Measurements from ENCODE around the gene PFN2.
"Not testable (repeated sequence)": the region's sequence is repeated elsewhere in the genome, so short reads cannot be mapped to it uniquely, and the experiment has no call there.

The PFN2 gene

GRCh38 chr3:149967086-149967685 lies 3.5 kb downstream of the PFN2 start:
- peak; percentile 21 for DNase-seq

DNA sequence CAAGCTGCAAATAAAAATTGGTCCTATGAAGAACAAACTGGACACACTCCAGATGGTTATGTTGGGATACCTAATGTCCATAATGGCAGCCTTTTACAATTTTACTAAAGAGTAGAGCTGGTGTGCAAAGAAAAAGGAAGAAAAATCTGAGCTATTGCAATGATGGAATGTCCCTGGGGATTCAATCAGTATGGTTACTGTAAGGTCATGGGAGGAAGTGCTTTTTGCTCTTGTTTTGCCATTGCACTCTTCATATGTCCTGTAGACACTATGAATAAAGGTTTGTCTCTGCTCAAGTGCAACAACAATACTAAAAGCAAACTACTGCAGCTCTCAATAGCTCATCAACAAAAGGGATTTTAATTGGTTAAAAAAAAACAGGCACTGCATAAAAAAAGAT lies 5.4 kb downstream of the PFN2 start:
- DNase-seq, result no peak

- DNase-seq, result no peak
Observed at GRCh38 chr3:149964291-149964690, 6.4 kb downstream of the PFN2 start.

DNA sequence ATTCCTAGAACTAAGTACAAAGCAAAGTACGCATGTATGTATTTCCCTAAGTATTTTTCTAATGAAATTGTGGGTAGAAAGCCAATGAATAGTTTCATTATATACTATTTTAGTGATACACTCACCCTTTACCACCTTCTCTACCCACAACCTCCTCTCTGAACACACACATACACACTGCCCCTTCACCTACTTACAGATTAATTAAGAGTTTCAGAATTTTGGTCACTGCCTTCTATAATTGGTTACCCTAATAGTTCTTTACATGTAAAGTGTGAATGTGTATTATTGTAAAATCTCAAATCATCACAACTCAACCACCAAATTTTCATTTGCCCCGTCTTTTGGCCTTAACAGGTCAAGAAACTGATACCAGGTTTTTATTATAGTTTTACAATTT lies 7.2 kb downstream of the PFN2 start:
- no peak for DNase-seq

GRCh38 chr3:149959443-149959842 lies 11.3 kb downstream of the PFN2 start:
- DNase-seq, result no peak

GRCh38 chr3:149958171-149958796 lies 12.4 kb downstream of the PFN2 start:
- no peak for DNase-seq

GRCh38 chr3:149957361-149958125 lies 13.2 kb downstream of the PFN2 start:
- no peak for DNase-seq

DNA sequence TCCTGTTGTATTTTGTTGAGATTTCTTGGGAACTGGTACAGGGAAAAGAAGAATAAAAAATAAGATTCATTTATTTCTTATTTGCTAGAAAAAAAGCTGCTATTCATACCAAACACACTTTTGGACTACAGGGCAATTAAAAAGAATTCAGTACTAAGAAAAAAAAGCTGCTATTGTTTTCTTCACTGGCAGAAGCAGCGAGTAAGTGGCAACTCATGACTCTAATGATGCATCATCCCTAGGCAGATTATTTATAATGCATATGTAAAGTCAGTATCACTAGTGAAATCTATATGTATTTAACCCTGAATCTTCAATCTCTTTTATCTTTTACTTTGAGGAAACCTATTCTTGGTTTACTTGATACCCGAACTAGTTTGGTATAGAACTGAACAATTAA lies 15.2 kb downstream of the PFN2 start:
- no peak for DNase-seq

- no peak for DNase-seq
Observed at GRCh38 chr3:149954812-149955211, 15.9 kb downstream of the PFN2 start.

DNA sequence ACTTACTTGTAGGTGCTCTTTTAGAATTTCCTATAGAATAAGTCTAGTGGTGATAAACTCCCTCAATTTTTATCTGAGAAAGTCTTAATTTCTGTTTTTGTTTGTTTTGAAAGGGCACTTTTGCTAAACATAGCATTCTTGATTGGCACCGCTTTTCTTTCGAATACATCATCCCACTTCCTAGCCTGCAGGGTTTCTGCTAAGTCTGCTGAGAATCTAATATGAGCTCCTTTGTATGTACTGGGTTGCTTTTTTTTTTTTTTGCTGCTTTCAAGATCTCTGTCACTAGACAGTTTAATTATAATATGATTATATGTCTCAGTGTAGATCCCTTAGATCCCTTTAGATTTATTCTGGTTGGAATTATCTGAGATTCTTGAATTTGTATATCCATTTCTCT lies 21.5 kb downstream of the PFN2 start:
- no peak for DNase-seq

- no peak for DNase-seq
Observed at GRCh38 chr3:149947231-149947630, 23.5 kb downstream of the PFN2 start.

- not testable (repeated sequence) for DNase-seq
Observed at GRCh38 chr3:149943966-149944365, 26.7 kb downstream of the PFN2 start.

DNA sequence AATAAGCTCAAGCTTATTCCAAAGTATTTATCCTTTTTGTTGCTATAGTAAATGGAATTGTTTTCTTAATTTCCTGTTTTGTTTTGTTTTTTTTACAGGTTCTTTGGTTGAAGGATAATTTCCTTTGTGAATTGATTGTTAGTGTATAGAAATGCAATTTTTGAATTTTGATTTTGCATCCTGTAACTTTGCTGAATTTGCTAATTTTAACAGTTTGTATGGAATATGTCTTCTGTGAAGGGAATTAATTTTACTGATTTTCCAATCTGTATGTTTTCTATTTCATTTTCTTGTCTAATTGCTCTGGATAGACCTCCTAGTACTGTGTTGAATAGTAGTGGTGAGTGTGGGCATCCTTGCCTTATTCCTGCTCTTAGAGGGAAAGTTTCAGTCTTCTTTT lies 28.3 kb downstream of the PFN2 start:
- DNase-seq, result no peak

DNA sequence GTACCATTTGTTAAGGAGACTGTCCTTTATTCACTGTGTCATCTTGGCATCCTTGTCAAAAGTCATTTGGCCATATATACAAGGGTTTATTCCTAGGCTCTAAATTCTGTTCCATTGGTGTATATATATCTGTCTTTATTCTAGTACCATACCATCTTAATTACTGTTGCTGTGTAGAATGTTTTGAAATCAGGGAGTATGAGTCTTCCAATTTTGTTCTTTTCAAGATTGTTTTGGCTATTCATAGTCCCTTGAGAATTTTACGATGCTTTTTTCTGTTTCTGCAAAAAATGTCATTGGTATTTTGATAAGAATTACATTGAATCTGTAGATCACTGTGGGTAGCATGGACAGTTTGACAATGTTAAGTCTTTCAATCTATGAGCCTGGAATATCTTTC lies 28.7 kb downstream of the PFN2 start:
- no peak for DNase-seq

GRCh38 chr3:149941186-149941585 lies 29.5 kb downstream of the PFN2 start:
- DNase-seq, result no peak

DNA sequence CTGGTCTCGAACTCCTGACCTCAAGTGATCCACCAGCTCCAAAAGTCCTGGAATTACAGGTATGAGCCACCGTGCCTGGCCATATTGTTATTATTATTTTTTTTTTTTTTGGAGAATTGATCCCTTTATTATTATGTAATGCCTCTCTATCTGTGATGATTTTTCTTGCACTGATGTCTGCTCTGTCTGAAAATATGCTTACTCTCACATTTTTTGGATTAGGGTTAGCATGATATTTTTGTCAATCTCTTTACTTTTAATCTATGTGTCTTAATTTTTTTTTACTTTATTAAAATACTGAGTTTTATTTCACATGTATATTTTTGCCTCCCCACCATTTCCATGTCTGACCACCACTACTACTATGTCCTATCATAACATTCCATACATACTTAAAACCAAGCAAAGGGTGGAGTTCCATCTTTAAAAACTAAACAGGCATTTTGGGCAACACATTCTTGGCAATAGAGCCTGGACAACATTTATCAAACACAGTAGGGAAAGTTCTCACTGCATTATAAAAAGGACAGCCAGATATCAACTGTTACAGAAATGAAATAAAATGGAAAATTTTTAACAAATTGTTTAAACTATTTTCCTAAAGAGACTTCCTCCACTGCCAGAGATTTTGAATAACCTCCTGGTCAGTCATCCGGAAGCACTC lies 32.2 kb downstream of the PFN2 start:
- DNase-seq, result not testable (repeated sequence)

DNA sequence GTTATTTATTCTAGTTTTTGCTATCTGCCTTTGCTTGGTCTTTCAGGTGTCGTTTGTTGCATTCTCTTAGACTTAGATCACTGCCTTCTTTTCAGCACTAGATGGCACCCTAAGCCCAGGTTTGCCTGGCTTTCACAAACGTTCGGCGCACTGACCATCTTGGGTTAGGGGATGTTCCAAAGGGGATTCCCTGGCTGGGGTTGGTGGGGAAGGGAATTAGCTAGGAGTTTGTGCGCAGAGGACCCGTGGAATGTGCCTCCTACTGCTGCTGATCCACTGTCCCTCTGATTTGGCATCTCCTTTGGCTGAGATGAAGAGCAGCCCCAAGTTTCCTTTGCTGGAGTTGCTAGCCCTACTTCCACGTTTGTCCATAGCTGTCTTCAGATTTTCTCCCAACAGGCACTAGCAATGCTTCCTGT lies 33.9 kb downstream of the PFN2 start:
- peak; percentile 2 for DNase-seq

- no peak for DNase-seq
Observed at GRCh38 chr3:149934524-149934923, 36.2 kb downstream of the PFN2 start.

DNA sequence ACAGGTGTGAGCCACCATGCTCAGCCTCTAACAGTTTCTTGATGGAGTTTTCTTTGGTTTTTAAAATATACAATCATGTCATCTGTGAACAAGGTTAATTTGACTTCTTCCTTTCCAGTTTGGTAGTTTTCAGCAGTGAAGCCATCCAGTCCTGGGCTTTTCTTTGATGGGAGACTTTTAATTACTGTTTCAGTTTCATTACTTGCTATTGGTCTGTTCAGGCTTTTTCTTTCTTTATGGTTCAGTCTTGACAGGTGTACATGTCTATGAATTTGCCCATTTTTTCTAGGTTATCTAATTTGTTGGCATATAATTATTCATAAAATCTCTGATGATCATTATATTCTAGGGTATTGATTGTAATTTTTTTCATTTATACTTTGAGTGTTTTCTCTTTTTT lies 36.8 kb downstream of the PFN2 start:
- DNase-seq, result no peak

GRCh38 chr3:149933008-149933407 lies 37.7 kb downstream of the PFN2 start:
- DNase-seq, result no peak

GRCh38 chr3:149920119-149920518 lies 50.6 kb downstream of the PFN2 start:
- DNase-seq, result no peak

GRCh38 chr3:149919509-149919908 lies 51.2 kb downstream of the PFN2 start:
- DNase-seq, result no peak

DNA sequence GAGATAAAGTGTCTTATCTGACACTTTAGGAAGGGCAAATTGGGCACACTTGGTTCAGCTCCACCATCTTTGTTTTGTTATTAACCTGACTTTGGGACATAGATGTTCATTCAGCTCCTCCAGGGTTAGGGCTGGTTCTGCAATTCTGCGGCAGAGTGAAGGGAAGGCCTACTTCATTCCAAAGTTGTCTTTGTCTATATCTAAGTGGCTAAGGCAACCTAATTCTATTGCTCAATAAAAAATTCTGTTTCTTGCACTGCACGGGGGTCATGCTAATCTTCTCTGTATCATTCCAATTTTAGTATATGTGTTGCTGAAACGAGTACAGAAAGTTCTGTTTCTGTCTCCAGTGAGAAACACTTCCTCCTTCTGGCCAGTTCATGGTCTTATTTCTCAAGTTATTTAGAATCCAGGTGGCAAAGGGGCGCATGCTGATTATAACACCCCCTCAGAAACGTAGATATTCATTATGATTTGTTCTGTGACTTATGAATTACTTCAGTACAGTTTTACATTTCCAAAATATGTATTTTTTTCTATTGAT lies 53.5 kb downstream of the PFN2 start:
- DNase-seq, result no peak

Data from NCI-H187 treated with DMSO at 0.1 percent for 48 hours (cell line).